ENCODE data around the gene S100A16.

DNA sequence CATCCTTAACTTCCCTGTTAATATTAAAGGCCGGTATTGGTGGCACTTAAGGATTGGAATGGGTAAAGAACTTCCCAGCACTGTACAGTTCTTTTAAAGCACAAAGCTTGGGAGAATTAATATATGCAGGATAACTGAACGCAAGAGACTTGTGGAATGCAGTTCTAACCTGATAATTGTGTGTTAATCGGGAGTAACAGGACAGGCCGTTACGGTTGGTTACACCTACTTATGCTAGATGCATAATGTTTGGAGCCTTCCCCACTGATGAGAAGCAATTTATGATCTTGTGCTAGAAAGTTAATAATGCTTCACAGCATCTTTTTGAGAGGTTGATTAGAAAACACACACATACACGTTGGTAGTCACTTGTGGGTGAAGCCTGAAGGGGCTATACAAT, 27.9 kb upstream of the S100A16 start:
- TF ChIP-seq, protein P1, sequence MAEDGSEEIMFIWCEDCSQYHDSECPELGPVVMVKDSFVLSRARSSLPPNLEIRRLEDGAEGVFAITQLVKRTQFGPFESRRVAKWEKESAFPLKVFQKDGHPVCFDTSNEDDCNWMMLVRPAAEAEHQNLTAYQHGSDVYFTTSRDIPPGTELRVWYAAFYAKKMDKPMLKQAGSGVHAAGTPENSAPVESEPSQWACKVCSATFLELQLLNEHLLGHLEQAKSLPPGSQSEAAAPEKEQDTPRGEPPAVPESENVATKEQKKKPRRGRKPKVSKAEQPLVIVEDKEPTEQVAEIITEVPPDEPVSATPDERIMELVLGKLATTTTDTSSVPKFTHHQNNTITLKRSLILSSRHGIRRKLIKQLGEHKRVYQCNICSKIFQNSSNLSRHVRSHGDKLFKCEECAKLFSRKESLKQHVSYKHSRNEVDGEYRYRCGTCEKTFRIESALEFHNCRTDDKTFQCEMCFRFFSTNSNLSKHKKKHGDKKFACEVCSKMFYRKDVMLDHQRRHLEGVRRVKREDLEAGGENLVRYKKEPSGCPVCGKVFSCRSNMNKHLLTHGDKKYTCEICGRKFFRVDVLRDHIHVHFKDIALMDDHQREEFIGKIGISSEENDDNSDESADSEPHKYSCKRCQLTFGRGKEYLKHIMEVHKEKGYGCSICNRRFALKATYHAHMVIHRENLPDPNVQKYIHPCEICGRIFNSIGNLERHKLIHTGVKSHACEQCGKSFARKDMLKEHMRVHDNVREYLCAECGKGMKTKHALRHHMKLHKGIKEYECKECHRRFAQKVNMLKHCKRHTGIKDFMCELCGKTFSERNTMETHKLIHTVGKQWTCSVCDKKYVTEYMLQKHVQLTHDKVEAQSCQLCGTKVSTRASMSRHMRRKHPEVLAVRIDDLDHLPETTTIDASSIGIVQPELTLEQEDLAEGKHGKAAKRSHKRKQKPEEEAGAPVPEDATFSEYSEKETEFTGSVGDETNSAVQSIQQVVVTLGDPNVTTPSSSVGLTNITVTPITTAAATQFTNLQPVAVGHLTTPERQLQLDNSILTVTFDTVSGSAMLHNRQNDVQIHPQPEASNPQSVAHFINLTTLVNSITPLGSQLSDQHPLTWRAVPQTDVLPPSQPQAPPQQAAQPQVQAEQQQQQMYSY (CRISPR knock-in tag; IDR thresholded peaks at IDR 0.05): no peak
- TF ChIP-seq, protein P2, sequence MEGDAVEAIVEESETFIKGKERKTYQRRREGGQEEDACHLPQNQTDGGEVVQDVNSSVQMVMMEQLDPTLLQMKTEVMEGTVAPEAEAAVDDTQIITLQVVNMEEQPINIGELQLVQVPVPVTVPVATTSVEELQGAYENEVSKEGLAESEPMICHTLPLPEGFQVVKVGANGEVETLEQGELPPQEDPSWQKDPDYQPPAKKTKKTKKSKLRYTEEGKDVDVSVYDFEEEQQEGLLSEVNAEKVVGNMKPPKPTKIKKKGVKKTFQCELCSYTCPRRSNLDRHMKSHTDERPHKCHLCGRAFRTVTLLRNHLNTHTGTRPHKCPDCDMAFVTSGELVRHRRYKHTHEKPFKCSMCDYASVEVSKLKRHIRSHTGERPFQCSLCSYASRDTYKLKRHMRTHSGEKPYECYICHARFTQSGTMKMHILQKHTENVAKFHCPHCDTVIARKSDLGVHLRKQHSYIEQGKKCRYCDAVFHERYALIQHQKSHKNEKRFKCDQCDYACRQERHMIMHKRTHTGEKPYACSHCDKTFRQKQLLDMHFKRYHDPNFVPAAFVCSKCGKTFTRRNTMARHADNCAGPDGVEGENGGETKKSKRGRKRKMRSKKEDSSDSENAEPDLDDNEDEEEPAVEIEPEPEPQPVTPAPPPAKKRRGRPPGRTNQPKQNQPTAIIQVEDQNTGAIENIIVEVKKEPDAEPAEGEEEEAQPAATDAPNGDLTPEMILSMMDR (IDR thresholded peaks at IDR 0.05): no peak
- no peak for TF ChIP-seq NFE2L1 (CRISPR knock-in tag; IDR thresholded peaks at IDR 0.05)
- TF ChIP-seq ATF1 (CRISPR knock-in tag; IDR thresholded peaks at IDR 0.05): no peak
- TF ChIP-seq ELF4 (CRISPR knock-in tag; IDR thresholded peaks at IDR 0.05; ENCODE audit: low read depth): no peak
- TF ChIP-seq TEAD1 (CRISPR knock-in tag; IDR thresholded peaks at IDR 0.05): no peak
- no peak for TF ChIP-seq KAT7 (CRISPR knock-in tag; IDR thresholded peaks at IDR 0.05; ENCODE audit: borderline replicate concordance)
- TF ChIP-seq, protein P3, sequence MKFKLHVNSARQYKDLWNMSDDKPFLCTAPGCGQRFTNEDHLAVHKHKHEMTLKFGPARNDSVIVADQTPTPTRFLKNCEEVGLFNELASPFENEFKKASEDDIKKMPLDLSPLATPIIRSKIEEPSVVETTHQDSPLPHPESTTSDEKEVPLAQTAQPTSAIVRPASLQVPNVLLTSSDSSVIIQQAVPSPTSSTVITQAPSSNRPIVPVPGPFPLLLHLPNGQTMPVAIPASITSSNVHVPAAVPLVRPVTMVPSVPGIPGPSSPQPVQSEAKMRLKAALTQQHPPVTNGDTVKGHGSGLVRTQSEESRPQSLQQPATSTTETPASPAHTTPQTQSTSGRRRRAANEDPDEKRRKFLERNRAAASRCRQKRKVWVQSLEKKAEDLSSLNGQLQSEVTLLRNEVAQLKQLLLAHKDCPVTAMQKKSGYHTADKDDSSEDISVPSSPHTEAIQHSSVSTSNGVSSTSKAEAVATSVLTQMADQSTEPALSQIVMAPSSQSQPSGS (CRISPR knock-in tag; IDR thresholded peaks at IDR 0.05; ENCODE audit: borderline replicate concordance, low read depth): no peak
- TF ChIP-seq, protein P4, sequence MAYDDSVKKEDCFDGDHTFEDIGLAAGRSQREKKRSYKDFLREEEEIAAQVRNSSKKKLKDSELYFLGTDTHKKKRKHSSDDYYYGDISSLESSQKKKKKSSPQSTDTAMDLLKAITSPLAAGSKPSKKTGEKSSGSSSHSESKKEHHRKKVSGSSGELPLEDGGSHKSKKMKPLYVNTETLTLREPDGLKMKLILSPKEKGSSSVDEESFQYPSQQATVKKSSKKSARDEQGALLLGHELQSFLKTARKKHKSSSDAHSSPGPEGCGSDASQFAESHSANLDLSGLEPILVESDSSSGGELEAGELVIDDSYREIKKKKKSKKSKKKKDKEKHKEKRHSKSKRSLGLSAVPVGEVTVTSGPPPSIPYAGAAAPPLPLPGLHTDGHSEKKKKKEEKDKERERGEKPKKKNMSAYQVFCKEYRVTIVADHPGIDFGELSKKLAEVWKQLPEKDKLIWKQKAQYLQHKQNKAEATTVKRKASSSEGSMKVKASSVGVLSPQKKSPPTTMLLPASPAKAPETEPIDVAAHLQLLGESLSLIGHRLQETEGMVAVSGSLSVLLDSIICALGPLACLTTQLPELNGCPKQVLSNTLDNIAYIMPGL (CRISPR knock-in tag; IDR thresholded peaks at IDR 0.05): no peak
- TF ChIP-seq USF1 (CRISPR knock-in tag; IDR thresholded peaks at IDR 0.05): no peak

All from WTC11 (cell line).